ENCODE data around the gene GNAL.
"Not testable (repeated sequence)": the region's sequence is repeated elsewhere in the genome, so short reads cannot be mapped to it uniquely, and the experiment has no call there.

Gene GNAL

GRCh38 chr18:11647310-11647709 lies 41.8 kb upstream of the GNAL start:
- POLR2A ChIA-PET; CTCF ChIA-PET; H3K36me3 ChIP-seq (ENCODE audit: control insufficient read depth in 2 of 2, insufficient read depth in 1 of 2, low read length in 2 of 2): not testable (repeated sequence)

GRCh38 chr18:11647804-11648203 lies 41.3 kb upstream of the GNAL start:
- H3K4me1 ChIP-seq (ENCODE audit: control insufficient read depth, insufficient read depth, low read length); H3K27ac ChIP-seq (ENCODE audit: extremely low read depth, low read depth, low read length); H3K36me3 ChIP-seq (ENCODE audit: control insufficient read depth in 2 of 2, insufficient read depth in 1 of 2, low read length in 2 of 2); POLR2A ChIA-PET; H3K4me3 ChIP-seq (ENCODE audit: low read depth, low read length); H3K9me3 ChIP-seq (ENCODE audit: control insufficient read depth, insufficient read depth, low read depth, low read length); CTCF ChIA-PET: not testable (repeated sequence)

More at GRCh38 chr18:11647310-11647709, 41.8 kb upstream of the GNAL start:
- H3K4me1 ChIP-seq (ENCODE audit: control insufficient read depth, insufficient read depth, low read length); H3K4me3 ChIP-seq (ENCODE audit: low read depth, low read length); H3K27ac ChIP-seq (ENCODE audit: extremely low read depth, low read depth, low read length); H3K9me3 ChIP-seq (ENCODE audit: control insufficient read depth, insufficient read depth, low read depth, low read length): not testable (repeated sequence)

GRCh38 chr18:11649839-11650238 lies 39.2 kb upstream of the GNAL start:
- Histone ChIP-seq H3K9me3 (ENCODE audit: control insufficient read depth, insufficient read depth, low read depth, low read length) (no peaks in the 10 kb centered on the region), H3K4me1 (ENCODE audit: control insufficient read depth, insufficient read depth, low read length) (no peaks in the 10 kb centered on the region), H3K36me3 (ENCODE audit: control insufficient read depth in 2 of 2, insufficient read depth in 1 of 2, low read length in 2 of 2) (no peaks in the 10 kb centered on the region), H3K27ac (ENCODE audit: extremely low read depth, low read depth, low read length) (no peak overlapping the region), H3K4me3 (ENCODE audit: low read depth, low read length) (no peak overlapping the region)
- ChIA-PET CTCF (no interaction called here), POLR2A (no interaction called here)
- TF ChIP-seq ZEB2 (tag by site-specific recombination; IDR thresholded peaks at IDR 0.05): no peak
- TF ChIP-seq ZNF658 (tag by site-specific recombination; IDR thresholded peaks at IDR 0.05): no peak
- TF ChIP-seq ZNF791 (tag by site-specific recombination; IDR thresholded peaks at IDR 0.05): no peak
- no peak for TF ChIP-seq ZNF146 (tag by site-specific recombination; IDR thresholded peaks at IDR 0.05)
- no peak for TF ChIP-seq ZNF544 (tag by site-specific recombination; IDR thresholded peaks at IDR 0.05)
- no peak for TF ChIP-seq ZSCAN18 (tag by site-specific recombination; IDR thresholded peaks at IDR 0.05)
- no peak for TF ChIP-seq ZNF513 (tag by site-specific recombination; IDR thresholded peaks at IDR 0.05)
- no peak for TF ChIP-seq ZNF221 (tag by site-specific recombination; IDR thresholded peaks at IDR 0.05; ENCODE audit: borderline replicate concordance)
- TF ChIP-seq PRDM4 (tag by site-specific recombination; IDR thresholded peaks at IDR 0.05): no peak
- TF ChIP-seq PRDM1 (tag by site-specific recombination; IDR thresholded peaks at IDR 0.05): no peak
- no peak for TF ChIP-seq REPIN1 (tag by site-specific recombination; IDR thresholded peaks at IDR 0.05; ENCODE audit: low read depth)
- TF ChIP-seq GFI1B (tag by site-specific recombination; IDR thresholded peaks at IDR 0.05): no peak
- TF ChIP-seq ZNF518A (tag by site-specific recombination; conservative IDR thresholded peaks at IDR 0.05; ENCODE audit: low read depth): no peak
- TF ChIP-seq ZBTB6 (tag by site-specific recombination; IDR thresholded peaks at IDR 0.05): no peak
- no peak for TF ChIP-seq GLI4 (tag by site-specific recombination; IDR thresholded peaks at IDR 0.05)
- TF ChIP-seq TSHZ1 (tag by site-specific recombination; IDR thresholded peaks at IDR 0.05; ENCODE audit: borderline replicate concordance): no peak

Measured in HEK293 (cell line).